ENCODE data around the gene SLC6A4. TPM values are rescaled to one million over a fixed set of nuclear protein-coding genes. Genes with fewer than 3 reads are reported as not detected.
"Not testable (repeated sequence)": the region's sequence is repeated elsewhere in the genome, so short reads cannot be mapped to it uniquely, and the experiment has no call there.

Gene SLC6A4
- total RNA-seq, 1 experiment from 2014 or later, result 0.30 TPM

GRCh38 chr17:30148376-30148775 lies 87.1 kb downstream of the SLC6A4 start:
- POLR2A ChIA-PET, result no interaction called here
- peaks cover 6% of the 10 kb centered on the region for H4K20me1 ChIP-seq (ENCODE audit: insufficient read depth)
- no peak for DNase-seq (ENCODE audit: low read depth, low spot score)
- H3K36me3 ChIP-seq (ENCODE audit: control insufficient read depth in 1 of 2, insufficient read depth in 2 of 2, low read length in 2 of 2), result peaks cover 0 to 3% of the 10 kb centered on the region in 2 experiments; a peak in 1 of 4 replicates
- H3K9me3 ChIP-seq (ENCODE audit: control insufficient read depth in 1 of 2, insufficient read depth in 1 of 2, low read depth in 1 of 2, low read length in 2 of 2), result no peaks in the 10 kb centered on the region
- peaks cover 95% of the 10 kb centered on the region for H3K79me2 ChIP-seq (ENCODE audit: insufficient read depth, low read length)
- no peaks in the 10 kb centered on the region for H3K27me3 ChIP-seq (ENCODE audit: insufficient read depth, low read length)
- H2AFZ ChIP-seq (ENCODE audit: low read depth, low read length, poor library complexity, severe bottlenecking), result no peak overlapping the region
- ATAC-seq, result no peak
- RAD21 ChIA-PET (ENCODE audit: low non-redundant PET in 1 of 2, low total read pairs in 2 of 2, uncharacterized antibody in 2 of 2, unreplicated experiment in 2 of 2), result no interaction called here
- no peak overlapping the region for H3K4me3 ChIP-seq (replicated peaks in 1 of 2; ENCODE audit: low read depth in 1 of 2, low read length in 2 of 2)
- no peak overlapping the region for H3K9ac ChIP-seq (ENCODE audit: low read length)
- H3K9me2 ChIP-seq (ENCODE audit: insufficient read depth), result no peaks in the 10 kb centered on the region
- no peak overlapping the region for H3K27ac ChIP-seq (ENCODE audit: low read depth, low read length)
- no peak overlapping the region for H3K4me2 ChIP-seq (ENCODE audit: low read length)
- BruUV-seq (replicated peaks), result no TSS peak
- intact Hi-C loops (cut with micrococcal nuclease), result no loop called here
- H3K4me1 ChIP-seq (ENCODE audit: control insufficient read depth in 1 of 2, insufficient read depth in 2 of 2, low read length in 2 of 2), result peaks cover 9 to 13% of the 10 kb centered on the region in 2 experiments; a peak in 3 of 4 replicates
- TF ChIP-seq POLR2A (IDR thresholded peaks at IDR 0.05; ENCODE audit: borderline replicate concordance, extremely low read depth, insufficient read depth, insufficient read length), result no peak
- CTCF ChIA-PET, result no interaction called here

DNA sequence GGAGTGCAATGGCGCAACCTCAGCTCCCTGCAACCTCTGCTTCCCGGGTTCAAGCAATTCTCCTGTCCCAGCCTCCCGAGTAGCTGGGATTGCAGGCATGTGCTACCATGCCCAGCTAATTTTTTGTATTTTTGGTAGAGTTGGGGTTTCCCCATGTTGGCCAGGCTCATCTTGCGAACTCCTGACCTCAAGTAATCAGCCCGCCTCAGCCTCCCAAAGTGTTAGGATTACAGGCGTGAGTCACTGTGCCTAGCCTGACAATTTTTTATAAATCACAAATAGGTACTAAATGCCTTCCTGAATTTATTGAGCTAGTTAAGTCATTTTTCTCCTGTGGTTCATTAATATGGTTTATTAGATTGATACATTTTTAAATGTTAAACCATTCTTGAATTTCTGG lies 87.6 kb downstream of the SLC6A4 start:
- H3K4me3 ChIP-seq (replicated peaks in 1 of 2; ENCODE audit: low read depth in 1 of 2, low read length in 2 of 2); ATAC-seq; H3K4me2 ChIP-seq (ENCODE audit: low read length); POLR2A ChIA-PET; H2AFZ ChIP-seq (ENCODE audit: low read depth, low read length, poor library complexity, severe bottlenecking); H3K9me3 ChIP-seq (ENCODE audit: control insufficient read depth in 1 of 2, insufficient read depth in 1 of 2, low read depth in 1 of 2, low read length in 2 of 2); H3K27me3 ChIP-seq (ENCODE audit: insufficient read depth, low read length); H3K9me2 ChIP-seq (ENCODE audit: insufficient read depth); H3K9ac ChIP-seq (ENCODE audit: low read length); H3K27ac ChIP-seq (ENCODE audit: low read depth, low read length); CTCF ChIA-PET; RAD21 ChIA-PET (ENCODE audit: low non-redundant PET in 1 of 2, low total read pairs in 2 of 2, uncharacterized antibody in 2 of 2, unreplicated experiment in 2 of 2); H3K36me3 ChIP-seq (ENCODE audit: control insufficient read depth in 1 of 2, insufficient read depth in 2 of 2, low read length in 2 of 2); intact Hi-C loops (cut with micrococcal nuclease); DNase-seq (ENCODE audit: low read depth, low spot score); H4K20me1 ChIP-seq (ENCODE audit: insufficient read depth); BruUV-seq (replicated peaks): not testable (repeated sequence)
- Histone ChIP-seq H3K79me2 (ENCODE audit: insufficient read depth, low read length) (peaks cover 95% of the 10 kb centered on the region), H3K4me1 (ENCODE audit: control insufficient read depth in 1 of 2, insufficient read depth in 2 of 2, low read length in 2 of 2) (peaks cover 9 to 13% of the 10 kb centered on the region in 2 experiments; a peak in 3 of 4 replicates)

Other genes starting within 250 kb of the SLC6A4 start
- gene NSRP1, start 118.9 kb downstream of the SLC6A4 start, total RNA-seq (2021; ENCODE audit: unreplicated experiment), result 24.9 TPM
- gene BLMH, start 56.2 kb upstream of the SLC6A4 start, total RNA-seq (2021; ENCODE audit: unreplicated experiment), result 51.2 TPM
- gene TMIGD1, start 98.4 kb upstream of the SLC6A4 start, total RNA-seq (2021; ENCODE audit: unreplicated experiment), result not detected
- 47.2 TPM for gene CPD, start 143.2 kb upstream of the SLC6A4 start, total RNA-seq (2021; ENCODE audit: unreplicated experiment)
- 48.8 TPM for gene GOSR1, start 241.7 kb upstream of the SLC6A4 start, total RNA-seq (2021; ENCODE audit: unreplicated experiment)